DOHH2 (cell line): ENCODE results near the gene RUNX1.

ENCODE experiments used
- CTCF ChIP-seq: fragments of 200-600 bp; sonication (generic); IDR thresholded peaks from one replicate; pipeline ENCODE4 v1.5.1; 2014; ENCODE audit warnings: antibody characterized with exemption, mild to moderate bottlenecking, low read depth, low read length; ENCODE audit not compliant: poor library complexity, severe bottlenecking
- EZH2phosphoT487 ChIP-seq: fragments of 200-600 bp; sonication (generic); IDR thresholded peaks from 2 replicates; pipeline ENCODE4 v1.6.1; 2017; ENCODE audit warnings: borderline replicate concordance, mild to moderate bottlenecking, antibody characterized with exemption, low read length, moderate library complexity, mixed read lengths

GRCh38 chr21:35046263-35046624, 2.9 kb downstream of the RUNX1 start:
- TF ChIP-seq CTCF (no peak), EZH2phosphoT487 (no peak)
